Activated T-cell treated with anti-CD3 and anti-CD28 coated beads for 1 hour (primary cell): ENCODE measurements around the gene PLPPR2.
"Not testable (repeated sequence)": the region's sequence is repeated elsewhere in the genome, so short reads cannot be mapped to it uniquely, and the experiment has no call there.

Experiments
- DNase-seq: peaks from one replicate; pipeline ENCODE4 v3.0.0-alpha.2; 2020; ENCODE audit warnings: low read depth

PLPPR2 gene

DNA sequence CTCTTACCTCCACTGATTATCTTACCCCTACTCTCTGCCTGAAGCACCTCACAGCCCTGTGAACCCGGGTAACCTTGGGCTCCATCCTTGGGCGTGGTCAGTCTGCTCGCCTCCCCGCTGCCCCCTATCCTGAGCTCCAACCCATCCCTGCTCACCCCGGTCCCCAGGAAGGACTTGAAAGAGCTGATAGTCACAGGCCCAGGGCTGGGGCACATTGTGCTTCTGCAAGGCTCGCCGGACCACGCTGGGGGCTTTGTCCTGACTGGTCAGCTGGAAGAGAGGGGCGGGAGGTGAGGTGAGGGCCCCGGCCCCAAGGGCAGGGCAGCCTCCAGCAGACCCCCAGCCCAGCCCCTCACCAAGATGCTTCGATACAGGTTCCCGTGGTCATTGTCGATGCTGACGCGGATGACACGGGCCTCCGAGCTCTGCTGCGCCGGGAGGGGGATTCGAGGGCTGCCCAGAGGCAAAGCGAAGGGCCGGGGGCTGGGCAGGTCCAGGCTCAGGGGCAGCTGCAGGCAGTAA is 41.9 kb downstream of the PLPPR2 start:
- DNase-seq: no peak

DNA sequence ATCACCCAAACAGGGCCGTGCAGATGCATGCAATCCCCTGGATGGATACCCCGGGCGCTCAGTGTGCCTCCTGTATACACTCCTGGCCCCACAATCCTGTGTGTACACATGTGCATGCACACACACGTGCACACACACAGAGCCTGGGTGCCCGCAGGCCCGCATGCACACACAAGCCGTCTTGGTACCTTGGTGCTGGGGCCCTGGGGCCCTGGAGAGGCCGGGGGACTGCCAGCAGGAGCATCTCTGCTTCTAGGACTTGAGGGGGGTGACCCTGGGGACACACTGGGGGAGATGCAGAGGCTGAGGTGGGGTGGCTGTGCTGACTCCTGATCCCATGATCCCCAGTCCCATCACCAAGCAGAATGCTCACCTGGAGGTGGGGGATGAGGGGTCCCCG is 44.4 kb downstream of the PLPPR2 start:
- DNase-seq: no peak

DNA sequence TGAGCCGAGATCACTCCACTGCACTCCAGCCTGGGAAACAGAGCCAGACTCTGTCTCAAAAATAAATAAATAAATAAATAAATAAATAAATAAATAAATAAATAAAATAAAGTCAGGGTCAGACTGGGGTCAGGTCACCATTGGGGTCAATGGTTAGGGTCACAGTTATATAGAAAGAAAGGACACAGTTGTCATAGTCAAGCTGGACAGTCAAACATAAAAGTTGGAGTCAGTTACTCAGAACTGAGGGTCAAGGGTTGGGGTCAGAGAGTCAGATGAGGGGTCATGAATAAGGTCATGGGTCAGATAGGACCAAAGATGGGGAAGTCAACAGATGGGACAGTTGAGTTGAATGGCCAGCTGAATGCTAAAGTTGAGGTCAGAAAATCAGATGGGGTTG is 45.6 kb downstream of the PLPPR2 start:
- no peak for DNase-seq

DNA sequence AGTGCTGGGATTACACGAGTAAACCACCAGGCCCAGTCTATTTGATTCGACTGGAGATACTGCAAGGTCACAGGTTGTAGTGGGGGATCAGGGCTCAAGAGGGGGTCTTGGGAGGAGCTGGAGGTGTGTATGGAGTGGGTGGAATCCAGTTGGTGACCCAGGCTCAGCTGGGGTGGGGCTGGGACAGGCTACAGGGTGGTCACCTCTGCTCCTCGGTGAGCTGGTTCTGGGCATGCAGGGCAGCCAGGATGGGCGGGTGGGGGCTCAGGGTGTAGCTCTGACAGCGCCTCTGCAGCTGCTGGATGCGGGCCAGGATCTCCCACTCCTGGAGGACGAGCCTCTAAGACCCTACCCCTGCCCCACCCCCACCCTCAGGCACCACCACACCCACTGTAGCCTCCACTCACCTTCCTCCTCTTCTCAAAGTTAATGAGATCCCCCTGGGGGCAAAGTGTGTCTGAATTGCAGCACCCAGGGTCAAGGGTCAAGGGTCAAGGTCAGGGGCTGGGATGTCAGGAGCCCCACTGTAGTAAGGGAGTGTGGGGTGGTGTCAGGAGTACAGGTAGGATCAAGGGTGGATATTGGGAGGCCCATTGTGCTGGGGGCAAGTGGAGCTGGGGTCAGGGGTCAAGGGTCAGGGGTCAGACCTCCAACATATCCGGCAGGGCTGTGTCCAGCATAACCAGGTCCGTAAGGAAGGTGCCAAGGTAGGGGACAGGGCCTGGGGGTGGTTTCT is 46.7 kb downstream of the PLPPR2 start:
- DNase-seq: no peak

DNA sequence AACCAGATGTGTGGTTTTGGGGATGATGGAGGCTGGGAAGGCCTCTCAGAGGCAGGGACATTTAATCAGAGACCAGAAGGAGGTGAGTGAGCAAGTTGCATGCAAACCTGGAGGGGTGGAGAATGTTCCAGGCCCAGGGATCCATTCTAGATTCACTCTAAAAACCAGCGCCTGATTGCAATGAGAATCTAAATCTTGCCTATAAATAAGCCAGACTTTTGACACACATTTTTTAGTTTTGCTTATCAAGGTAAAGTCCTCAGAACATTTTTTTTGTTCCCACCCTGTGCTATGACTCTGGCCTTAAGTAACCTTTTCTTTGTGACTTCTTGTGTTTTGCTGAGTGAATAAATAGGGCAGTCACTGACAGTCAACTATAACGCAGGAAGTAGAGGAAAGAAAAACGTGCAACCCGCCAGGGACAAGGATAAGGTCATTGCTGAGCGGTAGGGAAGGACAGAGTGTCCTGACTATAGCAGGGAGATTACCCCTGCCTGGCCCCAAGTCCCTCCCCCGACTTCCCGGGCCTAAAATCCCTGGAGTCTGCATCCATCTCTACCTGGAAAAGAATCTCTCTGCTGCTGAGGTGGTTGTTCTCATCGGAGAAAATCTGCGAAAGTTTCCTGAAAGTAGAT is 49.5 kb downstream of the PLPPR2 start:
- no peak for DNase-seq

DNA sequence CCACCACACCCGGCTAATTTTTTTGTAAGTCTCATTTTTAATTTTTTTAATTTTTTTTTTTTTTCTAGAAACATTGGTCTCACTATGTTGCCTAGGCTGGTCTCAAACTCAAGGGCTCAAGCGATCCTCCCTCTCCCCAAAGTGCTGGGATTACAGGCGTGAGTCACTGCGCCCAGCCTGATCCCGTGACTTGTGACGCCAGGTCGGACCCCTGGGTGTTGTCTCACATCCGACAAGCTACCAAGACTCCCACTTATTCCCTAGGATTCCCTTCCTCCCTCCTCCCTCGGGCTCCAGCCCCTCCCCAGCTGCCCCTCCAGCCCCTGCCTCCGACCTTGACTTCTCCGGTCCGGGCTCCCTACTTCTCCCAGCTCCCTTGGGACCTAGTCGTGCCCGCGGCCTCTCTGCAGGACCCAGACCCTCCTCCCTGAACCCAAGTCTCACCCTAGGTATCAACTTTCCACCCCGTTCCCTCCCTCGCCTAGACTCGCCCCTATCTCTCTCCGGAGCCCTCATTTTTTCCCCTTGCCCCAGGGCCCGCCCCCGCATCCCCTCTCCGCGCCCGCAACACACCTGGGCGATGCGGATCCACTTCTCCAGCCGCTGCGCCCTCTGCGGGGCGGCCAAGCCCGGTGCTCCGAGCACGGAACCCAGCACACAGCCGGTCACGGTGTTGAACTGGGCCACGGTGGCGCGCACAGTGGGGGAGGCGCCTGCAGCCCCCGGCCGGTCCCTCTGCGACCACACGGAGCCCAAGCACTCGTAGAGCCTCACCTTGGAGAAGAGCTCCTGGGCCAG is 50.8 kb downstream of the PLPPR2 start:
- no peak for DNase-seq

DNA sequence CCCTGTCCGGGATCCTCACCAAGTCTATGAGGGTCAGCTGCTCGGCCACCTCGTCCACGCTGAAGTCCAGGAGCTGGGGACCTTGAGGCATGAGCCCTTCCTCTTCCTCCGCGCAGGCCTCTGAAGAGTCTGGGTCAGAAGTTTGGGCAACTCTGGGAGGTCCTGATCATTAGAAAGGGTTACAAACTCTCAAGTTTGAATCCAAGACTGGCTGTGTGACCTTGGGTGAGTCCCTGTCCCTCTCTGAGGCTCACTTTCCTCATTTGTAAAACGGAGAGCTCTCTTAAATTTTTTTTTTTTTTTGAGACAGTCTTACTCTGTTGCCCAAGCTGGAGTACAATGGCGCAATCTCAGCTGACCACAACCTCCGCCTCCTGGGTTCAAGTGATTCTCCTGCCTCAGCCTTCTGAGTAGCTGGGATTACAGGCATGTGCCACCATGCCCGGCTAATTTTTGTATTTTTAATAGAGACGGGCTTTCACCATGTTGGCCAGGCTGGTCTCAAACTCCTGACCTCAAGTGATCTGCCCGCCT is 51.5 kb downstream of the PLPPR2 start:
- not testable (repeated sequence) for DNase-seq

DNA sequence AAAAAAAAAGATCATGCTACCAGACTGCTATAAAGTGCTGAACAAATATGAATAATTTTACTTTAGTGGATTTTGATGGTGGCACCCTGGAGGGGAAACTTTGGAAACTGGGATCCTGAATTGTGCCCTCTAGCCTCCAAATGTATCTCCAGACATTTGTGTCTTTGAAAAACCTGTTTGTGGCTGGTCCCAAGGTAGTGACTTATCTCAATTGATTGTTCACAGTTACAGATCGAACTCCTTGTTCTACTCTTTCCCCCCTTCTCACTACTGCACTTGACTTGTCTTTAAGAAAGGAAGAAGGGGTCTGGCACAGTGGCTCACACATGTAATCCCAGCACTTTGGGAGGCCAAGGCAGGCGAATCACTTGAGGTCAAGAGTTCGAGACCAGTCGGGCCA is 53.4 kb downstream of the PLPPR2 start:
- no peak for DNase-seq

DNA sequence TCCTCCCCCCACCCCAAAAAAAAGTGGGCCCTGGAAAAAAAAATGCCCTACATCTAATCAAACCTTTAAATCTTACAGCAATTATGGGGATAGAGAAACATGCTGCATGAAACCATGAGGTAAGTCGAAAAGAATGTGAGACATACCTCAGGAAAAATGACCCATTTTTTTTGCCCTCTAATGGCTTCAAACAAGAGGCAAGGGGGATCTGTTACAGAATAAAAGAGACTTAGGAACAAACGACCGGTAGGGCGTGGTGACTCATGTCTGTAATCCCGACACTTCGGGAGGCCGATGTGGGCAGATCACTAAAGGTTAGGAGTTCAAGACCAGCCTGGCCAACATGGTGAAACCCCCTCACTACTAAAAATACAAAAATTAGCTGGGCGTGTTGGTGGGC is 55.5 kb downstream of the PLPPR2 start:
- no peak for DNase-seq

DNA sequence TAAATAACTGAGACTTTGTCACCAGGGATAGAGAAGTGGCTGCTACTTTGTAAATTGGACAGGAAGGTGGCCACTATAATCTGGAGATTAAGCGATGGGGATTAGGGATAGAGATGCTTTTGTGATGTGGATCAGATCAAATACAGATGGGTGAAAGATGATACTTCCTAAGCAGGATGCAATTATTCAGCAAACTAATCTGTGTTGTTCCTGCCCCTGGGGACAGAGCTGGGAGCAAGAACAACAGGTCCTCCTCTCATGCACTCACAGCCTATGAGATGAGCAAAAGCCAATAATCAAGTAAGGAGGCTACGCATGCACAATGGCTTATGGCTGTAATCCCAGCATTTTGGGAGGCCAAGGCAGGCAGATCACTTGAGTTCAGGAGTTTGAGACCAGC is 59.3 kb downstream of the PLPPR2 start:
- DNase-seq: no peak
